IMR-90 (cell line): Measurements from ENCODE around the gene GMPPA. TPM values are rescaled to one million over a fixed set of nuclear protein-coding genes. Genes with fewer than 3 reads are reported as not detected.

Experiments
- ATAC-seq: fragments of 200-7000 bp; cut with Tn5 transposase; 2 replicates; pipeline ENCODE4 v1.9.1; 2020; ENCODE audit warnings: low read depth, mild to moderate bottlenecking, moderate library complexity
- BruUV-seq: library from RNA; stranded (reverse); fragments of 400-500 nt; replicated peaks from 2 replicates; lab custom pipeline; 2021; lab: Mats Ljungman, UMichigan
- CTCF ChIA-PET: fragments of 300-600 bp; formaldehyde crosslinking; extraction: SDS; loops from one replicate; lab custom pipeline; 2021; ENCODE audit warnings: antibody characterized with exemption; lab: Yijun Ruan, JAX
- POLR2A ChIA-PET: fragments of 300-600 bp; sonication (Branson Sonifier 250); formaldehyde crosslinking; loops from one replicate; lab custom pipeline; 2022; ENCODE audit warnings: antibody characterized with exemption; ENCODE audit not compliant: unreplicated experiment; lab: Charles Lee
- DNase-seq: peaks from one replicate; pipeline ENCODE4 v3.0.0; 2013
- H2AFZ ChIP-seq: replicated peaks from 2 replicates; pipeline ENCODE3; 2013; ENCODE audit warnings: low read length, mild to moderate bottlenecking; ENCODE audit not compliant: poor library complexity
- H2AK5ac ChIP-seq: 2 replicates; pipeline ENCODE4 v1.6.1; 2013; ENCODE audit warnings: low read depth, low read length, inconsistent platforms
- H2AK9ac ChIP-seq: replicated peaks from 2 replicates; pipeline ENCODE3; 2013; ENCODE audit warnings: mild to moderate bottlenecking, low read depth, low read length, moderate library complexity; ENCODE audit not compliant: poor library complexity
- H2BK120ac ChIP-seq: 2 replicates; pipeline ENCODE4 v1.6.1; 2013; ENCODE audit warnings: low read depth, low read length, inconsistent platforms
- H2BK15ac ChIP-seq: 3 replicates; pipeline ENCODE4 v1.6.1; 2013; ENCODE audit warnings: low read depth, low read length, inconsistent platforms
- H2BK20ac ChIP-seq: 2 replicates; pipeline ENCODE4 v1.6.1; 2013; ENCODE audit warnings: low read depth, mild to moderate bottlenecking, inconsistent platforms, low read length, moderate library complexity
- H2BK5ac ChIP-seq: 2 replicates; pipeline ENCODE4 v1.6.1; 2013; ENCODE audit warnings: mild to moderate bottlenecking, low read depth, low read length, inconsistent platforms; ENCODE audit not compliant: poor library complexity, severe bottlenecking
- H3K14ac ChIP-seq: replicated peaks from 2 replicates; pipeline ENCODE4 v1.6.1; 2013; ENCODE audit warnings: low read depth, low read length, inconsistent platforms
- H3K18ac ChIP-seq: 2 replicates; pipeline ENCODE4 v1.6.1; 2013; ENCODE audit warnings: low read depth, low read length, control low read depth
- H3K23ac ChIP-seq: 2 replicates; pipeline ENCODE4 v1.6.1; 2013; ENCODE audit warnings: low read depth, low read length, inconsistent platforms
- H3K27ac ChIP-seq: 2 replicates; pipeline ENCODE4 v1.5.1; 2013; ENCODE audit warnings: mild to moderate bottlenecking, control low read depth, low read length; ENCODE audit not compliant: insufficient read depth
- H3K27me3 ChIP-seq: 2 replicates; pipeline ENCODE4 v1.6.1; 2013; ENCODE audit warnings: low read length; ENCODE audit not compliant: control insufficient read depth, insufficient read depth
- H3K36me3 ChIP-seq: 2 replicates; pipeline ENCODE4 v1.6.1; 2013; ENCODE audit warnings: low read length, mixed read lengths; ENCODE audit not compliant: control insufficient read depth, insufficient read depth
- H3K4ac ChIP-seq: 2 replicates; pipeline ENCODE4 v1.6.1; 2013; ENCODE audit warnings: low read depth, low read length, inconsistent platforms
- H3K4me1 ChIP-seq: 2 replicates; pipeline ENCODE4 v1.6.1; 2013; ENCODE audit warnings: low read length, mixed read lengths; ENCODE audit not compliant: control insufficient read depth, insufficient read depth
- H3K4me2 ChIP-seq: 2 replicates; pipeline ENCODE4 v1.6.1; 2013; ENCODE audit warnings: low read depth, mild to moderate bottlenecking, control low read depth, low read length, moderate library complexity
- H3K4me3 ChIP-seq: 2 replicates; pipeline ENCODE4 v1.5.1; 2013; ENCODE audit warnings: low read depth, mild to moderate bottlenecking, control low read depth, low read length, moderate library complexity; ENCODE audit not compliant: insufficient read depth
- H3K56ac ChIP-seq: 2 replicates; pipeline ENCODE4 v1.6.1; 2013; ENCODE audit warnings: low read length, inconsistent platforms; ENCODE audit not compliant: insufficient read depth; ENCODE audit errors: extremely low read depth
- H3K79me1 ChIP-seq, 2 experiments: 2 replicates each; pipeline ENCODE4 v1.6.1; 2013; ENCODE audit warnings: low read length in 2 of 2, inconsistent platforms in 1 of 2, low read depth in 1 of 2
- H3K9ac ChIP-seq: 2 replicates; pipeline ENCODE4 v1.6.1; 2013; ENCODE audit warnings: low read depth, low read length, control low read depth
- H3K9me1 ChIP-seq: 2 replicates; pipeline ENCODE4 v1.6.1; 2013; ENCODE audit warnings: low read length, inconsistent platforms; ENCODE audit not compliant: insufficient read depth
- H3K9me3 ChIP-seq: 2 replicates; pipeline ENCODE4 v1.6.1; 2013; ENCODE audit warnings: low read length; ENCODE audit not compliant: control insufficient read depth, insufficient read depth
- H4K20me1 ChIP-seq: 2 replicates; pipeline ENCODE4 v1.6.1; 2013; ENCODE audit warnings: low read length, inconsistent platforms; ENCODE audit not compliant: insufficient read depth
- H4K5ac ChIP-seq: 2 replicates; pipeline ENCODE4 v1.6.1; 2013; ENCODE audit warnings: mild to moderate bottlenecking, low read depth, low read length, control low read depth
- H4K8ac ChIP-seq, 2 experiments: 2 replicates each; pipeline ENCODE4 v1.6.1; 2013; ENCODE audit warnings: low read depth in 2 of 2, low read length in 2 of 2, control low read depth in 1 of 2, inconsistent platforms in 1 of 2
- H4K91ac ChIP-seq: 2 replicates; pipeline ENCODE4 v1.6.1; 2013; ENCODE audit warnings: low read depth, low read length, inconsistent platforms; ENCODE audit not compliant: insufficient read depth
- BHLHE40 ChIP-seq: fragments of 150-350 bp; IDR thresholded peaks from 2 replicates; pipeline ENCODE4 v1.6.1; 2016; ENCODE audit warnings: mild to moderate bottlenecking, low read depth, low read length
- CEBPB ChIP-seq: IDR thresholded peaks from 2 replicates; pipeline ENCODE4 v1.6.1; 2012; ENCODE audit warnings: low read depth, low read length, improper control_type of control experiment
- CHD1 ChIP-seq: IDR thresholded peaks from 2 replicates; pipeline ENCODE4 v1.6.1; 2012; ENCODE audit warnings: low read depth, low read length, improper control_type of control experiment
- CTCF ChIP-seq: conservative IDR thresholded peaks from 2 replicates; pipeline ENCODE4 v1.5.1; 2012; ENCODE audit warnings: mild to moderate bottlenecking, low read depth, low read length, improper control_type of control experiment
- ELK1 ChIP-seq: fragments of 150-350 bp; IDR thresholded peaks from 2 replicates; pipeline ENCODE4 v1.6.1; 2016; ENCODE audit warnings: low read depth, mild to moderate bottlenecking, low read length, moderate library complexity, borderline replicate concordance
- FOS ChIP-seq: fragments of 150-350 bp; IDR thresholded peaks from 2 replicates; pipeline ENCODE4 v1.6.1; 2016; ENCODE audit warnings: low read depth, low read length
- MAFK ChIP-seq: IDR thresholded peaks from 2 replicates; pipeline ENCODE4 v1.6.1; 2012; ENCODE audit warnings: low read depth, low read length, improper control_type of control experiment
- MAZ ChIP-seq: IDR thresholded peaks from 2 replicates; pipeline ENCODE4 v1.6.1; 2012; ENCODE audit warnings: low read depth, mild to moderate bottlenecking, low read length, improper control_type of control experiment, moderate library complexity, borderline replicate concordance
- MXI1 ChIP-seq: IDR thresholded peaks from 2 replicates; pipeline ENCODE4 v1.6.1; 2012; ENCODE audit warnings: low read depth, mild to moderate bottlenecking, low read length, moderate library complexity, borderline replicate concordance
- POLR2A ChIP-seq: IDR thresholded peaks from 2 replicates; pipeline ENCODE4 v1.6.1; 2012; ENCODE audit warnings: mild to moderate bottlenecking, low read depth, low read length
- RAD21 ChIP-seq: IDR thresholded peaks from 2 replicates; pipeline ENCODE4 v1.6.1; 2012; ENCODE audit warnings: low read length, improper control_type of control experiment
- RCOR1 ChIP-seq: IDR thresholded peaks from 2 replicates; pipeline ENCODE4 v1.6.1; 2012; ENCODE audit warnings: mild to moderate bottlenecking, low read length, improper control_type of control experiment; ENCODE audit not compliant: insufficient replicate concordance
- RFX5 ChIP-seq: IDR thresholded peaks from 2 replicates; pipeline ENCODE4 v1.8.0; 2012; ENCODE audit warnings: low read depth, mild to moderate bottlenecking, low read length, moderate library complexity
- SMC3 ChIP-seq: fragments of 150-350 bp; IDR thresholded peaks from 2 replicates; pipeline ENCODE4 v1.6.1; 2016; ENCODE audit warnings: low read depth, mild to moderate bottlenecking, antibody characterized with exemption, low read length, moderate library complexity
- USF2 ChIP-seq: fragments of 150-350 bp; IDR thresholded peaks from 2 replicates; pipeline ENCODE4 v1.6.1; 2017; ENCODE audit warnings: mild to moderate bottlenecking, antibody characterized with exemption, low read length, low read depth
- WGBS, 2 experiments: methylation state at CpG; one replicate each; pipeline versions ENCODE4 v1.1.5 to v1.1.7; 2013; ENCODE audit warnings: missing lambda C conversion rate in 2 of 2; ENCODE audit not compliant: insufficient read length in 1 of 2; ENCODE audit errors: extremely low coverage in 2 of 2; 5-methylcytosine and 5-hydroxymethylcytosine counted together
- dilution Hi-C: fragments of 300-500 bp; cut with HindIII; formaldehyde crosslinking; loops from one replicate; pipeline ENCODE4 v1.14.3; 2018; ENCODE audit warnings: low sequenced_read_pairs; ENCODE audit not compliant: unreplicated experiment
- in situ Hi-C: fragments of 300-500 bp; cut with MboI; formaldehyde crosslinking; loops from 3 replicates; pipeline ENCODE4 v1.14.3; 2019; ENCODE audit warnings: low sequenced_read_pairs, inconsistent platforms, mixed read lengths
- intact Hi-C: fragments of 100-400 bp; cut with micrococcal nuclease; formaldehyde crosslinking; loops from 2 replicates; pipeline ENCODE4 v1.10.0; 2022
- polyA plus RNA-seq, 3 experiments: library from polyadenylated mRNA; depleted of rRNA; stranded (reverse); fragments of >200 nt; gene quantifications; 2 replicates each; pipeline ENCODE4 v1.2.3, GENCODE V29; 2012; ENCODE audit warnings: low replicate concordance in 1 of 3
- total RNA-seq: library from RNA; depleted of rRNA; stranded (reverse); fragments of >200 nt; gene quantifications from 2 replicates; pipeline ENCODE4 v1.2.3, GENCODE V29; 2012

The GMPPA gene
- total and polyA plus RNA-seq, 2 of the 4 experiments (the other 2 are of a cell fraction): 103 to 134 TPM

- Histone ChIP-seq H3K9me3 (no peaks in the 10 kb centered on the region), H3K27me3 (no peaks in the 10 kb centered on the region), H2AK5ac (no peak overlapping the region), H4K8ac (no peak overlapping the region), H4K20me1 (no peaks in the 10 kb centered on the region; the same call in 1 of the 2 replicates), H3K27ac (no peak overlapping the region), H2BK120ac (no peak overlapping the region), H3K9me1 (no peaks in the 10 kb centered on the region), H3K14ac (no peak overlapping the region), H4K5ac (no peak overlapping the region), H3K4ac (no peak overlapping the region), H3K56ac (no peak overlapping the region), H3K18ac (no peak overlapping the region), H2BK15ac (no peak overlapping the region), H4K91ac (no peak overlapping the region), H3K4me1 (peaks cover 8% of the 10 kb centered on the region; the same call in 1 of the 2 replicates), H3K23ac (no peak overlapping the region), H2AFZ (no peak overlapping the region), H3K4me3 (no peak overlapping the region), H2BK20ac (no peak overlapping the region), H3K4me2 (no peak overlapping the region), H2BK5ac (no peak overlapping the region), H2AK9ac (no peak overlapping the region), H3K9ac (no peak overlapping the region), H3K36me3 (no peaks in the 10 kb centered on the region), H3K79me1 (no peaks in the 10 kb centered on the region)
- ChIA-PET POLR2A (no interaction called here), CTCF (interaction anchor here (0.6 to 2.7 kb wide), 2 partner anchors 11 to 127 kb away, joined by 3 to 10 read pairs; no protein-coding TSS in a partner anchor)
- DNase-seq (no peak), ATAC-seq (no peak)
- intact Hi-C loops (no loop called here), dilution Hi-C loops (no loop called here), in situ Hi-C loops (no loop called here)
- no TSS peak for BruUV-seq
- 75% methylated on average over 2 of the region's 9 CpGs; no CpG with 5 or more reads in 1 of the 2 experiments for WGBS, 2 experiments
- TF ChIP-seq USF2: no peak
- TF ChIP-seq RAD21: no peak
- no peak for TF ChIP-seq FOS
- no peak for TF ChIP-seq CEBPB
- no peak for TF ChIP-seq SMC3
- TF ChIP-seq MAZ: no peak
- TF ChIP-seq POLR2A: no peak
- TF ChIP-seq MAFK: no peak
- TF ChIP-seq MXI1: no peak
- TF ChIP-seq ELK1: no peak
- no peak for TF ChIP-seq RCOR1
- TF ChIP-seq CTCF: no peak
- TF ChIP-seq RFX5: no peak
- no peak for TF ChIP-seq CHD1
- no peak for TF ChIP-seq BHLHE40
Observed at GRCh38 chr2:219549619-219550018, 50.9 kb downstream of the GMPPA start.
